ENCODE measurements around the gene VMP1. TPM values are rescaled to one million over a fixed set of nuclear protein-coding genes. Genes with fewer than 3 reads are reported as not detected.

Gene VMP1
- total RNA-seq, 1 experiment from 2014 or later = 107 TPM

DNA sequence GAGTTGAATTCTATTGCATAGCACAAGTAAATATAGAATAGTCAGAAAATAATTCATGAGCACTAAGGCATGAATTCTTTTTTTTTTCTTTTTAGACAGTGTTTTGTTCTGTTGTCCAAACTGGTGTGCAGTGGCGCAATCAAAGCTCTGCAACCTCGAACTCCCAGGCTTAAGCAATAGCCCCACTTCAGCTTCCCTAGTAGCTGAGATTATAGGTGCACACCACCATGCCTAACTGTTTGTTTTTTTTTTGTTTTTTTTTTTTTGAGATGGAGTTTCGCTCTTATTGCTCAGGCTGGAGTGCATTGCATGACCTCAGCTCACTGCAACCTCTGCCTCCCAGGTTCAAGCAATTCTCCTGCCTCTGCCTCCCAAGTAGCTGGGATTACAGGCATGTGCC lies 168.7 kb downstream of the VMP1 start:
- Histone ChIP-seq H3K4me3 (ENCODE audit: low read depth, low read length, poor library complexity, severe bottlenecking) (no peak overlapping the region), H3K27me3 (replicated peaks; ENCODE audit: insufficient read depth, low read depth, low read length, poor library complexity) (no peaks in the 10 kb centered on the region), H3K4me1 (ENCODE audit: insufficient read depth, low read length, poor library complexity, severe bottlenecking) (no peaks in the 10 kb centered on the region), H3K9me3 (ENCODE audit: low read depth, low read length, poor library complexity, severe bottlenecking) (no peaks in the 10 kb centered on the region), H3K27ac (ENCODE audit: low read depth, low read length, poor library complexity, severe bottlenecking) (no peak overlapping the region), H3K36me3 (ENCODE audit: insufficient read depth, low read length, poor library complexity, severe bottlenecking) (peaks cover 17% of the 10 kb centered on the region)
- BruUV-seq (replicated peaks) = no TSS peak
- CTCF ChIA-PET = no interaction called here
- TF ChIP-seq, protein P1, sequence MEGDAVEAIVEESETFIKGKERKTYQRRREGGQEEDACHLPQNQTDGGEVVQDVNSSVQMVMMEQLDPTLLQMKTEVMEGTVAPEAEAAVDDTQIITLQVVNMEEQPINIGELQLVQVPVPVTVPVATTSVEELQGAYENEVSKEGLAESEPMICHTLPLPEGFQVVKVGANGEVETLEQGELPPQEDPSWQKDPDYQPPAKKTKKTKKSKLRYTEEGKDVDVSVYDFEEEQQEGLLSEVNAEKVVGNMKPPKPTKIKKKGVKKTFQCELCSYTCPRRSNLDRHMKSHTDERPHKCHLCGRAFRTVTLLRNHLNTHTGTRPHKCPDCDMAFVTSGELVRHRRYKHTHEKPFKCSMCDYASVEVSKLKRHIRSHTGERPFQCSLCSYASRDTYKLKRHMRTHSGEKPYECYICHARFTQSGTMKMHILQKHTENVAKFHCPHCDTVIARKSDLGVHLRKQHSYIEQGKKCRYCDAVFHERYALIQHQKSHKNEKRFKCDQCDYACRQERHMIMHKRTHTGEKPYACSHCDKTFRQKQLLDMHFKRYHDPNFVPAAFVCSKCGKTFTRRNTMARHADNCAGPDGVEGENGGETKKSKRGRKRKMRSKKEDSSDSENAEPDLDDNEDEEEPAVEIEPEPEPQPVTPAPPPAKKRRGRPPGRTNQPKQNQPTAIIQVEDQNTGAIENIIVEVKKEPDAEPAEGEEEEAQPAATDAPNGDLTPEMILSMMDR (conservative IDR thresholded peaks at IDR 0.05; ENCODE audit: low read depth, low read length) = no peak
- TF ChIP-seq EZH2 (IDR thresholded peaks at IDR 0.05; ENCODE audit: borderline replicate concordance, low read depth, low read length, poor library complexity, severe bottlenecking) = no peak
- POLR2A ChIA-PET (ENCODE audit: low non-redundant PET) = no interaction called here
- intact Hi-C loops (cut with micrococcal nuclease; ENCODE audit: unreplicated experiment) = no loop called here
- DNase-seq (ENCODE audit: low spot score) = no peak

DNA sequence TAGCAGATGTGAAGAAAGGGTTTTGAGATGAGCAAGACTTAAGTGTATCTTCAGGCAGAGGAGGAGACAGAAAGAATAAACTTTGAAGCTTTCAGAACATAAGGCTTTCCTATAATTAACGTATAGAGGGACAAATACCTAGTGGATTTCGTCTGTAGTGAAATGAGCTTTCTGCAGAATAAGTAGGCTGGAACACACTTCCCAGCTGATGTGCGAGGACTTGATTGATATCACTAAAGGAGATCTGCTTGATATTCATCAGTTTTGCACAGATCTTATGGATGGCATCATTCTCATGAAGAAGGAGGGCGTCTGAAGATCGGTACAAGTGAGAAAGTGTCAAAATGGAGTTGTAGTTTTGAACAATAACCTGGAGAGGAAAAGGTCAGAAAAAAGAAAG lies 170.5 kb downstream of the VMP1 start:
- peaks cover 6% of the 10 kb centered on the region for H3K4me1 ChIP-seq (ENCODE audit: insufficient read depth, low read length, poor library complexity, severe bottlenecking)
- H3K9me3 ChIP-seq (ENCODE audit: low read depth, low read length, poor library complexity, severe bottlenecking) = no peaks in the 10 kb centered on the region
- no peak overlapping the region for H3K27ac ChIP-seq (ENCODE audit: low read depth, low read length, poor library complexity, severe bottlenecking)
- DNase-seq (ENCODE audit: low spot score) = no peak
- CTCF ChIA-PET = no interaction called here
- TF ChIP-seq EZH2 (IDR thresholded peaks at IDR 0.05; ENCODE audit: borderline replicate concordance, low read depth, low read length, poor library complexity, severe bottlenecking) = no peak
- TF ChIP-seq, protein P1 (conservative IDR thresholded peaks at IDR 0.05; ENCODE audit: low read depth, low read length) = no peak
- no TSS peak for BruUV-seq (replicated peaks)
- POLR2A ChIA-PET (ENCODE audit: low non-redundant PET) = no interaction called here
- no peaks in the 10 kb centered on the region for H3K27me3 ChIP-seq (replicated peaks; ENCODE audit: insufficient read depth, low read depth, low read length, poor library complexity)
- no peak overlapping the region for H3K4me3 ChIP-seq (ENCODE audit: low read depth, low read length, poor library complexity, severe bottlenecking)
- intact Hi-C loops (cut with micrococcal nuclease; ENCODE audit: unreplicated experiment) = no loop called here
- peaks cover 12% of the 10 kb centered on the region for H3K36me3 ChIP-seq (ENCODE audit: insufficient read depth, low read length, poor library complexity, severe bottlenecking)

DNA sequence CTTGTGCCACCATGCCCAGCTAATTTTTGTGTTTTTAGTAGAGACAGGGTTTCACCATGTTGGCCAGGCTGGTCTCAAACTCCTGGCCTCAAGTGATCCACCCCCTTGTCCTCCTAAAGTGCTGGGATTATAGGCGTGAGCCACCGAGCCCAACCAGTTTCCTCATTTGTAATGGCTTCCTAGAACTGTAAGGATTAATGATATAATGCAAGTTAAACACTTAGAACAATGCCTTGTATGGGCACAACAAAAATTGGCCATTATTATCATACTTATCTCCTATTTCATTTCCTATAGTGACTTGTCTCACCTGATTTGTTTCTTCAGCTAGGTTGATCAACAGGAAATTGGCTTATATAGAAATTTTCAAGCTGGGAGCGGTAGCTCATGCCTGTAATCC lies 171.2 kb downstream of the VMP1 start:
- intact Hi-C loops (cut with micrococcal nuclease; ENCODE audit: unreplicated experiment) = no loop called here
- H3K27me3 ChIP-seq (replicated peaks; ENCODE audit: insufficient read depth, low read depth, low read length, poor library complexity) = no peaks in the 10 kb centered on the region
- ChIA-PET POLR2A (ENCODE audit: low non-redundant PET) (interaction anchor here (0.6 kb wide), 1 partner anchor 389 kb away, joined by 5 read pairs; no protein-coding TSS in a partner anchor), CTCF (no interaction called here)
- peaks cover 13% of the 10 kb centered on the region for H3K36me3 ChIP-seq (ENCODE audit: insufficient read depth, low read length, poor library complexity, severe bottlenecking)
- no TSS peak for BruUV-seq (replicated peaks)
- peaks cover 6% of the 10 kb centered on the region for H3K4me1 ChIP-seq (ENCODE audit: insufficient read depth, low read length, poor library complexity, severe bottlenecking)
- no peak overlapping the region for H3K4me3 ChIP-seq (ENCODE audit: low read depth, low read length, poor library complexity, severe bottlenecking)
- TF ChIP-seq EZH2 (IDR thresholded peaks at IDR 0.05; ENCODE audit: borderline replicate concordance, low read depth, low read length, poor library complexity, severe bottlenecking) = no peak
- TF ChIP-seq, protein P1 (conservative IDR thresholded peaks at IDR 0.05; ENCODE audit: low read depth, low read length) = no peak
- no peak overlapping the region for H3K27ac ChIP-seq (ENCODE audit: low read depth, low read length, poor library complexity, severe bottlenecking)
- H3K9me3 ChIP-seq (ENCODE audit: low read depth, low read length, poor library complexity, severe bottlenecking) = no peaks in the 10 kb centered on the region
- no peak for DNase-seq (ENCODE audit: low spot score)

All from A673 (cell line).